ENCODE measurements around the gene AHCYL2. TPM values are rescaled to one million over a fixed set of nuclear protein-coding genes. Genes with fewer than 3 reads are reported as not detected.

Gene AHCYL2
- total and polyA plus RNA-seq, 4 donors: 2.0 to 10.0 (median 3.6) TPM

DNA sequence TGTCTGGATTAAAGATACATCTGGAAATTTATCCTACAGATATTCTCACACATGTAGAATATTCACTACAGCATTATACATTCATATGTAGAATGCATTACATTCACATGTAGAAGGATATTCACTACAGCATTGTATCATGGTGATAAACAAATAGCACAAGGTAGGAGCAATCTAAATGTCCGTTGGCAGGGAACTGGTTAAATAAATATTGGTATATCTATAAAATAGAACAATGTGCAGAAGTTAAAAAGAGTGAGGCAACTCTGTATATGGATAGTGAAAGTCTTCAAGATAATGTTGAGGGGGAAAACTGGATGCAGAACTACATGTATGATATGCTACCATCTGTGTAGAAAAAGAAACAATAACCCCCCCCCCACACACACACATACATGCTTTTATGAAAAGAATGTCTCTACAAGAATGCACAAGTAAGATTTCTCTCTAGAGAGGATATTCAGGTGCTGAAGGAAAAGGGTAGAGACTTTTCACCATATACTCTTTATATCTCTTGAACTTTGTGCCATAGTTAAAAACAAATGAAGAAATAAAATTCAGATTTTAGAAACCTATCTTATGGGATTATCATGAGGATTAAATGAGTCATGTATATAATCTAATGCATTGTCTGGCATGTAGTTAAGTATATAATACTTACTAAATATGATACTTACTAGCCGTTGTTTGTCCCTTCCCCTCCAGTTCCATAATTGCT lies 123.4 kb downstream of the AHCYL2 start:
- no peak for DNase-seq (ENCODE audit: low spot score)
- no peak for TF ChIP-seq EGR1 (IDR thresholded peaks at IDR 0.05; ENCODE audit: low read depth in 2 of 2)
- TF ChIP-seq, protein P1, sequence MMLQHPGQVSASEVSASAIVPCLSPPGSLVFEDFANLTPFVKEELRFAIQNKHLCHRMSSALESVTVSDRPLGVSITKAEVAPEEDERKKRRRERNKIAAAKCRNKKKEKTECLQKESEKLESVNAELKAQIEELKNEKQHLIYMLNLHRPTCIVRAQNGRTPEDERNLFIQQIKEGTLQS (IDR thresholded peaks at IDR 0.05): no peak
- no peak for TF ChIP-seq JUND (IDR thresholded peaks at IDR 0.05)
- TF ChIP-seq GABPA (IDR thresholded peaks at IDR 0.05 in 1 of 2, conservative IDR thresholded peaks at IDR 0.05 in 1 of 2): no peak
- TF ChIP-seq, protein P2, sequence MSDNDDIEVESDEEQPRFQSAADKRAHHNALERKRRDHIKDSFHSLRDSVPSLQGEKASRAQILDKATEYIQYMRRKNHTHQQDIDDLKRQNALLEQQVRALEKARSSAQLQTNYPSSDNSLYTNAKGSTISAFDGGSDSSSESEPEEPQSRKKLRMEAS (IDR thresholded peaks at IDR 0.05): no peak
- TF ChIP-seq, protein P3, sequence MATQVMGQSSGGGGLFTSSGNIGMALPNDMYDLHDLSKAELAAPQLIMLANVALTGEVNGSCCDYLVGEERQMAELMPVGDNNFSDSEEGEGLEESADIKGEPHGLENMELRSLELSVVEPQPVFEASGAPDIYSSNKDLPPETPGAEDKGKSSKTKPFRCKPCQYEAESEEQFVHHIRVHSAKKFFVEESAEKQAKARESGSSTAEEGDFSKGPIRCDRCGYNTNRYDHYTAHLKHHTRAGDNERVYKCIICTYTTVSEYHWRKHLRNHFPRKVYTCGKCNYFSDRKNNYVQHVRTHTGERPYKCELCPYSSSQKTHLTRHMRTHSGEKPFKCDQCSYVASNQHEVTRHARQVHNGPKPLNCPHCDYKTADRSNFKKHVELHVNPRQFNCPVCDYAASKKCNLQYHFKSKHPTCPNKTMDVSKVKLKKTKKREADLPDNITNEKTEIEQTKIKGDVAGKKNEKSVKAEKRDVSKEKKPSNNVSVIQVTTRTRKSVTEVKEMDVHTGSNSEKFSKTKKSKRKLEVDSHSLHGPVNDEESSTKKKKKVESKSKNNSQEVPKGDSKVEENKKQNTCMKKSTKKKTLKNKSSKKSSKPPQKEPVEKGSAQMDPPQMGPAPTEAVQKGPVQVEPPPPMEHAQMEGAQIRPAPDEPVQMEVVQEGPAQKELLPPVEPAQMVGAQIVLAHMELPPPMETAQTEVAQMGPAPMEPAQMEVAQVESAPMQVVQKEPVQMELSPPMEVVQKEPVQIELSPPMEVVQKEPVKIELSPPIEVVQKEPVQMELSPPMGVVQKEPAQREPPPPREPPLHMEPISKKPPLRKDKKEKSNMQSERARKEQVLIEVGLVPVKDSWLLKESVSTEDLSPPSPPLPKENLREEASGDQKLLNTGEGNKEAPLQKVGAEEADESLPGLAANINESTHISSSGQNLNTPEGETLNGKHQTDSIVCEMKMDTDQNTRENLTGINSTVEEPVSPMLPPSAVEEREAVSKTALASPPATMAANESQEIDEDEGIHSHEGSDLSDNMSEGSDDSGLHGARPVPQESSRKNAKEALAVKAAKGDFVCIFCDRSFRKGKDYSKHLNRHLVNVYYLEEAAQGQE (IDR thresholded peaks at IDR 0.05): no peak
- no peak for TF ChIP-seq FOXA2 (IDR thresholded peaks at IDR 0.05)
- TF ChIP-seq, protein P4, sequence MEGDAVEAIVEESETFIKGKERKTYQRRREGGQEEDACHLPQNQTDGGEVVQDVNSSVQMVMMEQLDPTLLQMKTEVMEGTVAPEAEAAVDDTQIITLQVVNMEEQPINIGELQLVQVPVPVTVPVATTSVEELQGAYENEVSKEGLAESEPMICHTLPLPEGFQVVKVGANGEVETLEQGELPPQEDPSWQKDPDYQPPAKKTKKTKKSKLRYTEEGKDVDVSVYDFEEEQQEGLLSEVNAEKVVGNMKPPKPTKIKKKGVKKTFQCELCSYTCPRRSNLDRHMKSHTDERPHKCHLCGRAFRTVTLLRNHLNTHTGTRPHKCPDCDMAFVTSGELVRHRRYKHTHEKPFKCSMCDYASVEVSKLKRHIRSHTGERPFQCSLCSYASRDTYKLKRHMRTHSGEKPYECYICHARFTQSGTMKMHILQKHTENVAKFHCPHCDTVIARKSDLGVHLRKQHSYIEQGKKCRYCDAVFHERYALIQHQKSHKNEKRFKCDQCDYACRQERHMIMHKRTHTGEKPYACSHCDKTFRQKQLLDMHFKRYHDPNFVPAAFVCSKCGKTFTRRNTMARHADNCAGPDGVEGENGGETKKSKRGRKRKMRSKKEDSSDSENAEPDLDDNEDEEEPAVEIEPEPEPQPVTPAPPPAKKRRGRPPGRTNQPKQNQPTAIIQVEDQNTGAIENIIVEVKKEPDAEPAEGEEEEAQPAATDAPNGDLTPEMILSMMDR (IDR thresholded peaks at IDR 0.05; ENCODE audit: low read depth, low read length, missing input control): no peak
- no peak for TF ChIP-seq RAD21 (IDR thresholded peaks at IDR 0.05)
- TF ChIP-seq HNF4G (IDR thresholded peaks at IDR 0.05): no peak
- no peak for TF ChIP-seq SP1 (IDR thresholded peaks at IDR 0.05)
- no peak for TF ChIP-seq NR2F2 (IDR thresholded peaks at IDR 0.05)
- no peak for TF ChIP-seq YY1 (IDR thresholded peaks at IDR 0.05)
- TF ChIP-seq, protein P5, sequence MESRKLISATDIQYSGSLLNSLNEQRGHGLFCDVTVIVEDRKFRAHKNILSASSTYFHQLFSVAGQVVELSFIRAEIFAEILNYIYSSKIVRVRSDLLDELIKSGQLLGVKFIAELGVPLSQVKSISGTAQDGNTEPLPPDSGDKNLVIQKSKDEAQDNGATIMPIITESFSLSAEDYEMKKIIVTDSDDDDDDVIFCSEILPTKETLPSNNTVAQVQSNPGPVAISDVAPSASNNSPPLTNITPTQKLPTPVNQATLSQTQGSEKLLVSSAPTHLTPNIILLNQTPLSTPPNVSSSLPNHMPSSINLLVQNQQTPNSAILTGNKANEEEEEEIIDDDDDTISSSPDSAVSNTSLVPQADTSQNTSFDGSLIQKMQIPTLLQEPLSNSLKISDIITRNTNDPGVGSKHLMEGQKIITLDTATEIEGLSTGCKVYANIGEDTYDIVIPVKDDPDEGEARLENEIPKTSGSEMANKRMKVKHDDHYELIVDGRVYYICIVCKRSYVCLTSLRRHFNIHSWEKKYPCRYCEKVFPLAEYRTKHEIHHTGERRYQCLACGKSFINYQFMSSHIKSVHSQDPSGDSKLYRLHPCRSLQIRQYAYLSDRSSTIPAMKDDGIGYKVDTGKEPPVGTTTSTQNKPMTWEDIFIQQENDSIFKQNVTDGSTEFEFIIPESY (IDR thresholded peaks at IDR 0.05): no peak
- no peak for TF ChIP-seq RXRA (IDR thresholded peaks at IDR 0.05)
- no peak for TF ChIP-seq HNF4A (conservative IDR thresholded peaks at IDR 0.05)
- no peak for TF ChIP-seq FOXA1 (IDR thresholded peaks at IDR 0.05)
- no peak for TF ChIP-seq TAF1 (conservative IDR thresholded peaks at IDR 0.05)
- Histone ChIP-seq H3K4me3 (ENCODE audit: low read depth in 1 of 3, low read length in 3 of 3) (no peak overlapping the region), H3K27me3 (ENCODE audit: control insufficient read depth in 4 of 4, insufficient read depth in 4 of 4, low read length in 3 of 4) (no peaks in the 10 kb centered on the region), H3K27ac (ENCODE audit: low read depth in 1 of 2, low read length in 2 of 2) (no peak overlapping the region), H3K9ac (ENCODE audit: low read depth in 1 of 2, low read length in 2 of 2) (no peak overlapping the region), H3K36me3 (ENCODE audit: control insufficient read depth in 4 of 4, insufficient read depth in 3 of 4, low read depth in 1 of 4, low read length in 3 of 4) (no peaks in the 10 kb centered on the region), H3K4me1 (ENCODE audit: control insufficient read depth in 4 of 4, insufficient read depth in 4 of 4, low read length in 3 of 4) (no peaks in the 10 kb centered on the region), H3K9me3 (ENCODE audit: control insufficient read depth in 4 of 4, low read length in 3 of 4) (no peaks in the 10 kb centered on the region)
- 83% methylated on average over 2 of the region's 2 CpGs for WGBS
